Osteocyte (in vitro differentiated cells): ENCODE results near the gene WNT3A. TPM values are rescaled to one million over a fixed set of nuclear protein-coding genes. Genes with fewer than 3 reads are reported as not detected.

Experiments
- DNase-seq: peaks from one replicate; pipeline ENCODE4 v3.0.0; 2021; ENCODE audit warnings: mixed read lengths; ENCODE audit not compliant: unreplicated experiment; ENCODE audit errors: extremely low spot score
- H3K27ac Mint-ChIP-seq: one replicate; pipeline ENCODE4 v1.8.0; 2021; ENCODE audit warnings: mild to moderate bottlenecking, mixed read lengths; ENCODE audit not compliant: unreplicated experiment
- H3K27me3 Mint-ChIP-seq: one replicate; pipeline ENCODE4 v1.8.0; 2021; ENCODE audit warnings: mixed read lengths; ENCODE audit not compliant: unreplicated experiment
- H3K36me3 Mint-ChIP-seq: one replicate; pipeline ENCODE4 v1.8.0; 2021; ENCODE audit warnings: mixed read lengths; ENCODE audit not compliant: unreplicated experiment
- H3K4me1 Mint-ChIP-seq: one replicate; pipeline ENCODE4 v1.8.0; 2021; ENCODE audit warnings: mixed read lengths; ENCODE audit not compliant: unreplicated experiment
- H3K4me3 Mint-ChIP-seq: one replicate; pipeline ENCODE4 v1.8.0; 2021; ENCODE audit warnings: mild to moderate bottlenecking, moderate library complexity, mixed read lengths; ENCODE audit not compliant: unreplicated experiment
- H3K9me3 Mint-ChIP-seq: one replicate; pipeline ENCODE4 v1.8.0; 2021; ENCODE audit warnings: mixed read lengths; ENCODE audit not compliant: unreplicated experiment
- CTCF ChIP-seq: fragments of 200-600 bp; sonication (generic); IDR thresholded peaks from 2 replicates; pipeline ENCODE4 v1.5.0; 2021; ENCODE audit warnings: antibody characterized with exemption, mild to moderate bottlenecking, moderate library complexity
- total RNA-seq: library from RNA; stranded (reverse); gene quantifications from 2 replicates; pipeline ENCODE4 v1.2.1, GENCODE V29; 2021

WNT3A gene
- total RNA-seq, 1 donor from 2014 or later, result not detected

- no peak for TF ChIP-seq CTCF
- DNase-seq, result peak; percentile 97
- H3K9me3 Mint-ChIP-seq, result no peaks in the 10 kb centered on the region
These were observed 96.2 kb downstream of the WNT3A start, which contains the start of gene C1orf35 for GRCh38 chr1:228102791-228103620. Gene C1orf35 (minus strand): TSS chr1:228103325. CDS start chr1:228103227, 98 bp downstream.

GRCh38 chr1:228104526-228105269 is 97.9 kb downstream of the WNT3A start:
- no peak for TF ChIP-seq CTCF
- Mint-ChIP-seq H3K4me1 (peaks cover 28% of the 10 kb centered on the region), H3K27ac (peak overlapping the region; percentile 32), H3K4me3 (peak overlapping the region; percentile 62), H3K9me3 (no peaks in the 10 kb centered on the region), H3K36me3 (peaks cover 2% of the 10 kb centered on the region), H3K27me3 (no peaks in the 10 kb centered on the region)
- no peak for DNase-seq

More at GRCh38 chr1:228102791-228103620, 96.2 kb downstream of the WNT3A start, which contains the start of gene C1orf35:
- peaks cover 15% of the 10 kb centered on the region for H3K36me3 Mint-ChIP-seq
- H3K27ac Mint-ChIP-seq, result peak within 1 kb of the TSS; percentile 88
- no peaks in the 10 kb centered on the region for H3K27me3 Mint-ChIP-seq
- H3K4me1 Mint-ChIP-seq, result peaks cover 21% of the 10 kb centered on the region
- peak within 1 kb of the TSS; percentile 89 for H3K4me3 Mint-ChIP-seq

GRCh38 chr1:228105270-228105995 is 98.6 kb downstream of the WNT3A start:
- Mint-ChIP-seq H3K4me3 (no peak overlapping the region), H3K9me3 (no peaks in the 10 kb centered on the region), H3K27ac (no peak overlapping the region), H3K27me3 (no peaks in the 10 kb centered on the region), H3K36me3 (peaks cover 2% of the 10 kb centered on the region), H3K4me1 (peaks cover 34% of the 10 kb centered on the region)
- TF ChIP-seq CTCF, result no peak
- no peak for DNase-seq

GRCh38 chr1:228105996-228106799 is 99.4 kb downstream of the WNT3A start:
- no peaks in the 10 kb centered on the region for H3K27me3 Mint-ChIP-seq
- no peak for DNase-seq
- H3K4me1 Mint-ChIP-seq, result peaks cover 34% of the 10 kb centered on the region
- no peak overlapping the region for H3K27ac Mint-ChIP-seq
- TF ChIP-seq CTCF, result no peak
- peaks cover 2% of the 10 kb centered on the region for H3K36me3 Mint-ChIP-seq
- H3K9me3 Mint-ChIP-seq, result no peaks in the 10 kb centered on the region
- peak overlapping the region; percentile 38 for H3K4me3 Mint-ChIP-seq
